Vagina (tissue), 2 donors: Measurements from ENCODE around the gene ZNF616.

Experiments used
- POLR2A ChIP-seq, 2 donors: fragments of 450-650 bp; IDR thresholded peaks; one replicate each; pipeline ENCODE4 v1.6.1; 2017; ENCODE audit warnings: antibody characterized with exemption in 2 of 2, mild to moderate bottlenecking in 2 of 2, moderate library complexity in 2 of 2
- POLR2AphosphoS5 ChIP-seq, 2 donors: sonication (generic); formaldehyde crosslinking; IDR thresholded peaks; one replicate each; pipeline ENCODE4 v1.9.0; 2017; ENCODE audit warnings: antibody characterized with exemption in 2 of 2, mild to moderate bottlenecking in 2 of 2, low read depth in 1 of 2; ENCODE audit not compliant: insufficient read depth in 1 of 2
- TF ChIP-seq, protein P1 (sequence below), 3 experiments: fragments of 450-650 bp in 2 of 3; fragments of 200-600 bp in 1 of 3; sonication (generic) in 1 of 3; IDR thresholded peaks; one replicate each; pipeline ENCODE4 v1.5.1; 2017 to 2019; ENCODE audit warnings: antibody characterized with exemption in 3 of 3, mild to moderate bottlenecking in 2 of 3, moderate library complexity in 2 of 3

DNA sequence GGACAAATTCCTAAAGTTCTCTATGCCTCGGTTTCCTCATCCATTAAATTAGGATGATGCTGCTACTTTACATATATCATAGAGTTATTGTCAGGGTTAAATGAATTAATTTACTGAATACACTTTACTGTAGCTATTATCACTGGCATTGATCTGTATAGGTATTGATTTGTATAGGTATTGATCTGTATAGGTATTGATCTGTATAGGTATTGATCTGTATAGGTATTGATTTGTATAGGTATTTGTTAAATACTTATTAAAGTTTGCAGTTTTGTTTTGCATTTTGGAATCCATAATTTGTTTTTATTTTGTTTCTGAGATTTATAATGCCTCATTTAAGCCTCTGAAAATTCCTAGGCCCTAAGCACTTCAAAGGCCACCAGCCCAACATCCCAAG, 47.7 kb upstream of the ZNF616 start:
- TF ChIP-seq, protein P1, sequence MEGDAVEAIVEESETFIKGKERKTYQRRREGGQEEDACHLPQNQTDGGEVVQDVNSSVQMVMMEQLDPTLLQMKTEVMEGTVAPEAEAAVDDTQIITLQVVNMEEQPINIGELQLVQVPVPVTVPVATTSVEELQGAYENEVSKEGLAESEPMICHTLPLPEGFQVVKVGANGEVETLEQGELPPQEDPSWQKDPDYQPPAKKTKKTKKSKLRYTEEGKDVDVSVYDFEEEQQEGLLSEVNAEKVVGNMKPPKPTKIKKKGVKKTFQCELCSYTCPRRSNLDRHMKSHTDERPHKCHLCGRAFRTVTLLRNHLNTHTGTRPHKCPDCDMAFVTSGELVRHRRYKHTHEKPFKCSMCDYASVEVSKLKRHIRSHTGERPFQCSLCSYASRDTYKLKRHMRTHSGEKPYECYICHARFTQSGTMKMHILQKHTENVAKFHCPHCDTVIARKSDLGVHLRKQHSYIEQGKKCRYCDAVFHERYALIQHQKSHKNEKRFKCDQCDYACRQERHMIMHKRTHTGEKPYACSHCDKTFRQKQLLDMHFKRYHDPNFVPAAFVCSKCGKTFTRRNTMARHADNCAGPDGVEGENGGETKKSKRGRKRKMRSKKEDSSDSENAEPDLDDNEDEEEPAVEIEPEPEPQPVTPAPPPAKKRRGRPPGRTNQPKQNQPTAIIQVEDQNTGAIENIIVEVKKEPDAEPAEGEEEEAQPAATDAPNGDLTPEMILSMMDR (IDR thresholded peaks at IDR 0.05): no peak
- no peak for TF ChIP-seq POLR2A (IDR thresholded peaks at IDR 0.05)
- TF ChIP-seq POLR2AphosphoS5 (IDR thresholded peaks at IDR 0.05; ENCODE audit: insufficient read depth in 1 of 2, low read depth in 1 of 2): no peak
